Inflammatory macrophage (primary cell): ENCODE measurements around the gene MYO1B.
A peak's percentile ranks its signal among the peaks of the same experiment; 100 is the strongest.

ENCODE experiments used
- DNase-seq, 2 donors: peaks; one replicate each; pipeline ENCODE4 v3.0.0-alpha.2; 2020 to 2022
- total RNA-seq, 18 experiments: gene quantifications; one replicate each; lab custom pipeline; 2026; ENCODE audit warnings: mixed read lengths in 6 of 18, inconsistent platforms in 2 of 18; lab: John Stamatoyannopoulos, UW

The MYO1B gene
- total RNA-seq: 2.7 to 32.1 (median 6.9) reads per million in 18 experiments

- peak in 1 of 2 donors; percentile 23 for DNase-seq
These were observed at the start of gene MYO1B for GRCh38 chr2:191245046-191245868. TSS of gene MYO1B (plus strand) at chr2:191245404. CDS start at chr2:191276896, 31,492 bp downstream.

- no peak for DNase-seq
These were observed 48.1 kb upstream of the MYO1B start for GRCh38 chr2:191197096-191197495.

DNA sequence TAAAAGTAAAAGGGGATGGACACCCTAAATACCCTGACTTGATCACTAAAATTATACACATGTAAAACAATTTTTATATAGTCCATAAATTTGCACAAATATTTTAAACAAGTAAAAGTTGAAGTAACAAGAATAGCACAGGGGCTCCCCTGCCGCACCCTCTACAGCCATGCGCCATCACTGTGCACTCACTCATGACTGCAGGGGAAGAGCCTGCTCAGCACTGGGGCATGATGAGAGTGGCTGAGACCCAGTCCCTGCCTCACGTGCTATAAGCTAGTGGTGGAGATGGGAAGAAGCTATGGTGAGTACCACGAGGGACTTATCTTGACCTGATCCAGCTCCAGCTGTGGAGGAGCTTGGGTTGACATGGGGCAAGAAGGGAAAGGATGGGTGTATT, 46.9 kb upstream of the MYO1B start:
- no peak for DNase-seq

GRCh38 chr2:191199929-191200512, 45.2 kb upstream of the MYO1B start:
- DNase-seq: no peak

- no peak for DNase-seq
These were observed 44.3 kb upstream of the MYO1B start for GRCh38 chr2:191200910-191201309.

- DNase-seq: peak; percentile 6 to 44
These were observed 42.9 kb upstream of the MYO1B start for GRCh38 chr2:191202209-191202721.

- DNase-seq: peak in 1 of 2 donors; percentile 29
These were observed 42.3 kb upstream of the MYO1B start for GRCh38 chr2:191202881-191203397.

- no peak for DNase-seq
These were observed 40.8 kb upstream of the MYO1B start for GRCh38 chr2:191204433-191204832.

- no peak for DNase-seq
These were observed 38.4 kb upstream of the MYO1B start for GRCh38 chr2:191206613-191207471.

DNA sequence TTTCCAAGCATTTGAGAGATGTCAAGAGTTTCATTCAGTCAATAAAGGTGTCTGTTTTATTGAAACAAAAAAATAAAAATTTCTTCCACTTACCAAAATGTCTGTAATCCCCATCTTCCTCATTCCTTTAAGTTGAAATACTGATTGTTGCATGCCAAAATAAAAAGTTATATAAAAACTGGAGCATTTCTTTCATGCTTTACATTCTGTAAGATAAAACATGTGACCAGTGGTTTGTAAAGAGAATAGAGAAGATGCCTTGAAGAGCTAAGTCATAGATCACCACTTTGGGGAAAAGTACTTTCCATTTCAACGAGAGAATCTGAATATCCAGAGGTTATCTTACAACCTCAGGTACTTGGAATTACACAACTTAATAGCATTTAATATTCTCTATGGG, 35.9 kb upstream of the MYO1B start:
- no peak for DNase-seq

GRCh38 chr2:191212119-191212518, 33.1 kb upstream of the MYO1B start:
- no peak for DNase-seq

- no peak for DNase-seq
These were observed 31.9 kb upstream of the MYO1B start for GRCh38 chr2:191213333-191213732.

- DNase-seq: no peak
These were observed 30.0 kb upstream of the MYO1B start for GRCh38 chr2:191215230-191215629.

- DNase-seq: peak in 1 of 2 donors; percentile 18
These were observed 29.5 kb upstream of the MYO1B start for GRCh38 chr2:191215666-191216065.

DNA sequence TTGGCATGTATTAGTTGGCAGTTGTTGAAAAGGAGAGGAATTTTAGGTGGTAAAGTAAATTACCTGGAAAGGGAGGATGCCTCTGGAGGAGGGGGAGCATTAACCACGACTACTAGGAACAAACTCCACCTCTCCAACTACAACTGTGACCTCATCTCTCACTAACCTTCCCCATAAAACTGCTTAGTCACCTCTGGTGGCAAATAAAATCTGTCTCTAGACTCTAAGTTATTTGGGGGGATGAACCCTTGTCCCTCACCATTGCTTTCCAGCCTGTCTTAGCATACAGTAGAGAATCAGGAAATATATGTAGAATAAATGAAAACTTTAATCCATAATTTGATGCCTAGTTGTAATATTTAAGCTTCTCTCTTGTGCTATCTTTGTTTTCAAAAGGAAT, 27.6 kb upstream of the MYO1B start:
- DNase-seq: no peak

- DNase-seq: peak; percentile 66
These were observed 26.8 kb upstream of the MYO1B start for GRCh38 chr2:191218292-191218898.

- no peak for DNase-seq
These were observed 24.5 kb upstream of the MYO1B start for GRCh38 chr2:191220671-191221070.

GRCh38 chr2:191221666-191222065, 23.5 kb upstream of the MYO1B start:
- no peak for DNase-seq

DNA sequence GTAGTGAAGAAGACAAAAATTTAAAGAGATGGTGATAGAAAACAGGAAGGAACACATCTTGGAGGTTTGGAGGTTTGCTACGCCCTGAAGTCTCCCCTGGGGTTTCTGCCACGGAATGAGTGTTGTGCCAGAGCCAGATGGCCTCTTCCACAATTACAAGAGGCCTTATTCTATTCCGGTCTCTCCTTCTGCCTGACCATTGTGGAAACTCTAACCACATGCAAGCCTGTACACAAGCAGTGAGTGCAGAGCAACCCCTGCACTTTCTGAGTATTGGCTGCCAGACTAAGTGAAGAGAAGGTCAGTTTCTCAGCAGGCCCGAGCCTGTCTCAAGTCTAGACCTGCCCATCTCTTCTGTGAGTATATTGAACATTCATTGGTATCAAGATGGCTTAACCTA, 22.7 kb upstream of the MYO1B start:
- DNase-seq: no peak

- no peak for DNase-seq
These were observed 22.3 kb upstream of the MYO1B start for GRCh38 chr2:191222952-191223351.

- no peak for DNase-seq
These were observed 20.1 kb upstream of the MYO1B start for GRCh38 chr2:191225126-191225525.

GRCh38 chr2:191225690-191226089, 19.5 kb upstream of the MYO1B start:
- no peak for DNase-seq
